ENCODE results near the gene SCARB2. TPM values are rescaled to one million over a fixed set of nuclear protein-coding genes. Genes with fewer than 3 reads are reported as not detected.
A peak's percentile ranks its signal among the peaks of the same experiment; 100 is the strongest.

The SCARB2 gene
- total and polyA plus RNA-seq, 8 donors, result 36.8 to 123 (median 72.4) TPM

DNA sequence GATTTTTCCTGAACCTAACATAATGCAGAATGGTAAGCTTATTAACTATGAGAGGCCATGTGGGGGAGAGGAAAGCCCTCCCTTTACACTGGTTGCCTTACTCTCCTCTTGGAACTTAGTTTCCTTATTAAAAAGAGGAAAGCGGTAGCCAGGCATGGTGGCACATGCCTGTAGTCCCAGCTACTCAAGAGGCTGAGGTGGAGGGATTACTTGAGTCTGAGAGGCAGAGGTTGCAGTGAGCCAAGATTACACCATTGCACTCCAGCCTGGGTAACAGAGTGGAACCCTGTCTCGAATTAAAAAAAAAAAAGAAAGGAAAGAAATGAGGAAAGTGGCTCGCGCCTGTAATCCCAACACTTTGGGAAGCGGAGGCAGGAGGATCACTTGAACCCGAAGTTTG, 39.9 kb upstream of the SCARB2 start:
- DNase-seq (no peak), ATAC-seq (no peak), FAIRE-seq (no peak)
- no peaks in the 10 kb centered on the region for H3K9me3 ChIP-seq
- TF ChIP-seq, protein P1, sequence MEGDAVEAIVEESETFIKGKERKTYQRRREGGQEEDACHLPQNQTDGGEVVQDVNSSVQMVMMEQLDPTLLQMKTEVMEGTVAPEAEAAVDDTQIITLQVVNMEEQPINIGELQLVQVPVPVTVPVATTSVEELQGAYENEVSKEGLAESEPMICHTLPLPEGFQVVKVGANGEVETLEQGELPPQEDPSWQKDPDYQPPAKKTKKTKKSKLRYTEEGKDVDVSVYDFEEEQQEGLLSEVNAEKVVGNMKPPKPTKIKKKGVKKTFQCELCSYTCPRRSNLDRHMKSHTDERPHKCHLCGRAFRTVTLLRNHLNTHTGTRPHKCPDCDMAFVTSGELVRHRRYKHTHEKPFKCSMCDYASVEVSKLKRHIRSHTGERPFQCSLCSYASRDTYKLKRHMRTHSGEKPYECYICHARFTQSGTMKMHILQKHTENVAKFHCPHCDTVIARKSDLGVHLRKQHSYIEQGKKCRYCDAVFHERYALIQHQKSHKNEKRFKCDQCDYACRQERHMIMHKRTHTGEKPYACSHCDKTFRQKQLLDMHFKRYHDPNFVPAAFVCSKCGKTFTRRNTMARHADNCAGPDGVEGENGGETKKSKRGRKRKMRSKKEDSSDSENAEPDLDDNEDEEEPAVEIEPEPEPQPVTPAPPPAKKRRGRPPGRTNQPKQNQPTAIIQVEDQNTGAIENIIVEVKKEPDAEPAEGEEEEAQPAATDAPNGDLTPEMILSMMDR (IDR thresholded peaks at IDR 0.05), result no peak
- no peak overlapping the region for H3K4me3 ChIP-seq
- H3K36me3 ChIP-seq, result no peaks in the 10 kb centered on the region
- no peak overlapping the region for H3K27ac ChIP-seq
- no peaks in the 10 kb centered on the region for H3K27me3 ChIP-seq
- WGBS, 2 donors, result 82% methylated on average over 6 of the region's 6 CpGs
- intact Hi-C loops (cut with DNase I), result loop anchor here in 1 of 3 donors (10.0 kb wide), 1 partner anchor 51 kb away; the partner anchor contains the start of gene STBD1
- H3K4me1 ChIP-seq, result peaks cover 5 to 17% (median 8%) of the 10 kb centered on the region in 3 donors

DNA sequence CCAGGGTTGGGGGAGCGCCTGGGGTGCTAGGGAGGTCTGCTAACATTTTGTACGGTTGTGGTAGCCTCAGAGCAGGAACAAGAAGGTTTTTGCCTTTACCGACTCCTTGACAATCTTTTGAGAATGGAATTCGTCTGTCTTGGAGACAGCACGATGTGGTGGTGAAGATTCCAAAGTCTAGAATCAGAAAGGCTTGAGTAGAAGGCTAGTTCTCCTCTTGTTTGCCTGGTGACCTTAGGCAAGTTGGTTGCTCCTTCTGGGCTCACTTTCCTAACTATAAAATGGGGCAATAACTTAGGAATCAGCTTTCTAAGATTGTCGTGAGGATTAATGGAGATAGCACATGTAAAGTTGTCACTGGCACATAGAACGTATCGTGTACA, 38.6 kb upstream of the SCARB2 start:
- H3K9me3 ChIP-seq, result no peaks in the 10 kb centered on the region
- TF ChIP-seq, protein P1 (IDR thresholded peaks at IDR 0.05), result no peak
- intact Hi-C loops (cut with DNase I), result loop anchor here in 1 of 3 donors (10.0 kb wide), 1 partner anchor 53 kb away; the partner anchor contains the start of gene STBD1
- 60 to 69% methylated on average over 8 of the region's 8 CpGs for WGBS, 2 donors
- ATAC-seq (no peak), DNase-seq (no peak), FAIRE-seq (no peak)
- no peaks in the 10 kb centered on the region for H3K36me3 ChIP-seq
- H3K4me1 ChIP-seq, result peaks cover 5 to 17% (median 8%) of the 10 kb centered on the region in 3 donors
- H3K27me3 ChIP-seq, result no peaks in the 10 kb centered on the region
- peak overlapping the region; percentile 41 to 59 (median 55) for H3K4me3 ChIP-seq
- peak overlapping the region; percentile 79 to 85 (median 81) for H3K27ac ChIP-seq

DNA sequence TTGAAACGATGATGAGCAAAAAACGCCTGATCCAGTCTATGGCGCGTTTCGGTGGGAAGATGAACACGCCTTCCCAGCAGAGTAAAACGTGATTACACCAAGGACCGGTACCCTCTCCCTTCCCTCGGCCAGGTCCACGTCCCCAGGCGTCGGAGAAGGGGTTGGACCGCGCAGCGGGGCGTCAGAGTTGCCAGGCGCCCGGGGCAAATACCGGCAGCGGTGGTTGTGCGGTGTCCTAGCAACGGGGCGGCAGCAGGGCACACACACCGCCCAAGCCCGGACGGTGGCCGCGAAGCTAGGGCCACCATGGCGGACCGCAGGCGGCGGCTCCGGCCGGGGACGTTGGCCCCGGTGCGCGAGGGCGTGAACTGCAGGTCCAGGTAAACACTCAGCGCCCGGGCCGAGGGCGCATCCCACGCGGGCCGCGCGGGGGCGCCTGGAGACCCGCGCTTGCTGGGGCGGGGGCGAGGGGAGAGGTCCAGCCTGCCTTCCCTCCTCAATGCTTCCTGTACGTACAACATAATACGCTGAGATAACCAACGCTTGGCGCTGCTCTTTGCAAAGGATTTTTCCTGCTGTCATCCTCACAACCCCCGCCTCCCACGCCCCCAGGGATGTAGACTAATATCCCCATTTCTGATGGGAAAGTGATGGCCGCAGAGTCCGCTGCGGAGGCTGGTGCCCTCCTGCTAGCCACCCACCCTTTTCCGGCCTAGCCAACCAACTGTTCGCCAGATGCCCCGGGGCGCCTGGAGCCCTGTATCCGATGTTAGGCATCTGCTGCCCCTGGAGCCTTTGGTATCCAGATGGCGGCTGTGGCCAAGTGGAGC, 38.0 kb upstream of the SCARB2 start, which contains the start of gene FAM47E:
FAM47E (plus strand) TSS at position 281 of the 830 bp plus-strand sequence; CDS start at position 307, 26 bp downstream.
- FAIRE-seq, result no peak
- Histone ChIP-seq H3K4me1 (peaks cover 5 to 17% (median 8%) of the 10 kb centered on the region in 3 donors), H3K27ac (peak within 1 kb of the TSS; percentile 79 to 85 (median 81)), H3K9me3 (no peaks in the 10 kb centered on the region), H3K27me3 (no peaks in the 10 kb centered on the region), H3K36me3 (no peaks in the 10 kb centered on the region), H3K4me3 (peak within 1 kb of the TSS; percentile 41 to 59 (median 55))
- DNase-seq, result peak; percentile 90 to 97 (median 92)
- TF ChIP-seq, protein P1 (IDR thresholded peaks at IDR 0.05), result peak; percentile 20 to 38 (median 29)
- 4 to 8% methylated on average over 54 to 68 of the region's 68 CpGs for WGBS, 2 donors
- intact Hi-C loops (cut with DNase I), result loop anchor here in 1 of 3 donors (10.0 kb wide), 1 partner anchor 53 kb away; the partner anchor contains the start of gene STBD1
- ATAC-seq, result peak; percentile 93 to 98 (median 97)

DNA sequence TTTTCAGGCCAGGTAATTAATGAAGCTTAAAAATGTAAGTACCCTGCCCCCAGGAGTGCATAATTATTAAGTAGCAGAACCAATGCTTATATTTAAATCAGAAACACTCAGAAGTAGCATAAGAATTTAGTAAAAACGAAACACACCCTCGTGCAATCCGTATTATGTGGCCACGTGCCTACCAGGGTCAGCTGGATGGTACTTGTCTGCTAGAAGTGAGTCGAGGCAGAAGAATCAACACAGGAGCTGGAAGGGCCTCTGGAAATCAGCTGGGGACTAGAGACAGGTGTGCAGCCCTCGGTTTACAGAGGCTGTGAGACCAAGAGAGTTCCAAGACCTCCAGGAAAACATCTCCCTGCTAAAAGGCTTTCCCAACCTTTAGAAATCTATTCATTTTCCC, 37.3 kb upstream of the SCARB2 start:
- Histone ChIP-seq H3K27ac (peak overlapping the region; percentile 79 to 85 (median 81)), H3K36me3 (no peaks in the 10 kb centered on the region), H3K27me3 (no peaks in the 10 kb centered on the region), H3K9me3 (no peaks in the 10 kb centered on the region), H3K4me3 (peak overlapping the region; percentile 41 to 59 (median 55)), H3K4me1 (peaks cover 5 to 17% (median 8%) of the 10 kb centered on the region in 3 donors)
- FAIRE-seq (no peak), DNase-seq (peak in 1 of 6 donors; percentile 36), ATAC-seq (peak in 3 of 4 donors; percentile 29 to 69 (median 63))
- WGBS, 2 donors, result 5% methylated on average over 6 of the region's 6 CpGs
- intact Hi-C loops (cut with DNase I), result loop anchor here in 1 of 3 donors (10.0 kb wide), 1 partner anchor 54 kb away; the partner anchor contains the start of gene STBD1
- TF ChIP-seq, protein P1 (IDR thresholded peaks at IDR 0.05), result no peak
